ENCODE measurements around the gene HSPG2. TPM values are rescaled to one million over a fixed set of nuclear protein-coding genes. Genes with fewer than 3 reads are reported as not detected.

HSPG2 gene
- total and polyA plus RNA-seq, 2 of the 8 experiments (the other 6 are each of a cell fraction or from before 2014, with no cell fraction given) = 17.8 to 111 TPM

- TF ChIP-seq NRF1 (IDR thresholded peaks at IDR 0.05; ENCODE audit: low read depth, low read length) (no peak), CTBP2 (IDR thresholded peaks at IDR 0.05; ENCODE audit: borderline replicate concordance, insufficient read depth, insufficient read length, low read length) (no peak), SRF (IDR thresholded peaks at IDR 0.05; ENCODE audit: low read depth, low read length) (no peak), RBBP5 (IDR thresholded peaks at IDR 0.05; ENCODE audit: borderline replicate concordance, low read depth, low read length) (no peak), JUN (IDR thresholded peaks at IDR 0.05; ENCODE audit: low read depth, low read length) (no peak)
These were observed 62.1 kb downstream of the HSPG2 start (continued) for GRCh38 chr1:21874778-21875547.
